NCI-H2029 treated with DMSO at 0.1 percent for 48 hours (cell line): Measurements from ENCODE around the gene CYBC1.

Experiments
- DNase-seq: peaks from one replicate; lab custom pipeline; 2025; lab: John Stamatoyannopoulos, UW

Gene CYBC1

DNA sequence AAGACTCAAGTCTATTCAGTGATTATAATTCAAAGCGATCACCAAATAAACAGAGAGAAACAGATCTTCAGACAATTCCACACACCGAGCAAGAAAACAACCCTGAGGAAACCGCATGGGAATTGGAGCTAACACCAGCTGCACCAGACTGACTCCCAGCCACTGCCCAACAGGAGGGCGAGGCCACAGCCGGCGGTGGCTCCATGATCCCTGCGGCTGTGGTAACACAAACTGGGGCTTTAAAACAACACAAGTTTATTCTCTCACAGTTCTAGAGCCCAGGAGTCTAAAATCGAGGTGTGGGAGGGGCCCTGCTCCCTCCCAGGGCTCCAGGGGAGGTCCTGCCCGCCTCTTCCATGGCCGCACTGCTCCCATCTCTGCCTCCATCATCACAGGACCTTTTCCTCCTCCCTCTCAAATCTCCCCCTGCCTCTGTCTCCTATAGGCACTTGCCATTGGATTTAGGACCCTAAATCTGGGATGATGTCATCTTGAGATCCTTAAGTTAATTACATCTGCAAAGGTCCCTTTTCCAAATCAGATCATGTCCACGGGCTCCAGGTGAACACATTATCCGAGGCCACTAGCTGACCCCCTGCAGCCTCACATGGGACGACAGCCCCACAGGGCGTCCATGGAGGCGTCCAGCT, 42.1 kb downstream of the CYBC1 start:
- no peak for DNase-seq

DNA sequence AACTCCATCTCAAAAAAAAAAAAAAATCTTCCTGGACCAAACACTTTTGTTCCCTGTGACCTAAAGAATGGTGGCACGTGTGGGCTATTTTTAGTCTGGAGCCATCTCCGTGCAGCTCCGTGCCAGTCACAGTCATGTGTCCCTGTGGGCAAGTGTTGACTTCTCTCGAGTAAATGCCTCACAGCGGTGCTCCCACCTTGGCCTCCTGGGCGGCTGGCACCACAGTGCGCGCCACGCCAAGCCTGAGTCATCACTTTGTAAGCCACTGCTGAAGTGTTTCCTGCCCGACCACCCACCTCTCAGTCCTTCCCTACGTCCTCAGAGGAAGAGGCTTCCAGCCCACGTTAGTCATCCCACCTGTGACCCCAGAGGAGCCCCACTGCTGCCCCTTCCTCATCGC, 43.3 kb downstream of the CYBC1 start:
- no peak for DNase-seq

DNA sequence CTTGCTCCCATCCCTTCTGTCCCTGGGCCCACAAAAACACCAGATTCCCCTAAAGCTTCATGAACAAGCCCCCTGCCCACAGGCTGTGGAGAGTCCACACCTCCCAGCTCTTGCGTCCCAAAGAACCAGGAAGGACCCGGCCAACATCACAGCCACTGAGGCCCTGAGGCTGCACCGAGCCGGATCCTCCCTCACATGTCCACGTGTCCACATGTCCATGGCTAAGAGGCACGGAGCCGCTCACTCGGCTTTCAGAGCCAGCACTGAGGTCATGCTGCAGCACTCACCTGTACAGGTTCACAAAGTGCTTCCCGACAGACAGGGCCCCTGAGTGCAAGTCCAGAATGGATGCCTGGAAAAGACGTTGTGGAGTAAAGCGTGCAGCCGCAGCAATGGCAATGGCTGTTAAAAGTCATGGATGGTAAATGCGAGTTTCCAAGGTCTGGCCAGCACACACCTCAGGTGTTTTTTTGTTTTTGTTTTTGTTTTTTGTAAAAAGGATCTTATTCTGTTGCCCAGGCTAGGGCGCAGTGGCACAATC, 44.4 kb downstream of the CYBC1 start:
- DNase-seq: no peak

DNA sequence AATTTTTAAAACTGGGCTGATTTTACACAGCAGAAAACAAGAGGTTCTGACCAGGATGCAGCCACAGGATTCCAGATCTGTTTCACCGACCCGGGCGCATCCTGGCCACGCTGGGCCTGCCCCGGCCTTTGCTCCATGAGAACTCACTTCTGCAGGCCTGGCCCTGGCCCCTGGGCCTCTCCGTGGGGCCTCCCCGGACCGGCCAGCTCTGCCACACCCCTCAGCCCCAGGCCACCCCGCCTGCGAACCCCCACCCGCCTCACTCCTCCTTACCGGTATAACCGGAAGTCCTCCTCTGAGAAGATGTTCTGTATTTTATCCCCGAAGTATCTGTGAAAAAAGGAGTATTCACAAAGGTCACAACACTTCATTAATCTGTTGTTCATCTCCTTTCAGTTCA, 45.5 kb downstream of the CYBC1 start:
- no peak for DNase-seq

DNA sequence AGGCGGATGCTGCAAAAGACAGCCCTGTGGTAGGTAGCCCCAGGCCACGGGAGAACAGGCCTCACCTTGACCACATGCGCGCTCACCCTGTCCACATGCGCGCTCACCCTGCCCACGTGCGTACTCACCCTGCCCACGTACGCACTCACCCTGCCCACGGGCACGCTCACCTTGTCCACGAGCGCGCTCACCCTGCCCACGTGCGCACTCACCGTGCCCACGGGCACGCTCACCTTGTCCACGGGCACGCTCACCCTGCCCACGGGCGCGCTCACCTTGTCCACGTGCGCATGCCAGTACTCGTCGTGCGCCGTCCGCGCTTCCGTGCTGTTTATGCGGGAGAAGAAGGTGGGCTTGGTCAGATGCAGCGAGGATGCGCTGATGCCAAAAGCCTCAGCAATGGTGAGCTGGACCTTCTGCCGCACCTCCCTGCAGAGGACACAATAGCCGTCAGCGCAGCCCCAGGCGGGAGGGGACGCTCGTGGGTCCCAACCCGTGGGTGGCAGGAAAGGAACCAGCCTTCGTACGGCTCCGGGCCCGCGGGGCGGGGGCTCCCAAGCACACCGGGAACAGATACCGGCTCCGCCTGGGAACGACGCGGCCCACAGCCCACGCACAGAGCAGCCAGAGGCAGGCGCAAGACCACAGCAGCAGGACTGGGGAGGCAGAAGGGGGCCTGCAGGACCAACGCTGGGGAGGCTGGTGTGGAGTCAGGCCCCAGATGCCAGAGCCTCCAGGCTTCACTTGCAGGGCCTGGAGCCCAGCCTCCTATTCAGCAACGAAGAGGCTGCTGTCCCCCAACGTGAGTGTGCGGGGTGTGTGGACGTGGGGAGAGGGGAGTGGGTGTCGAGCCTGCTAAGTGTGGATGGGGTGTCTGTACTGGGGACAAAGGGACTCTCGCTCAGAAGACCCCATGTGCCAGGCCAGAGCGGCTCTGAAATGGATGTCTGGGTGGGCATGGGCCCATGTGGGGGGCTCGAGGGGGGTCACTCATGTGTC, 46.6 kb downstream of the CYBC1 start:
- no peak for DNase-seq

DNA sequence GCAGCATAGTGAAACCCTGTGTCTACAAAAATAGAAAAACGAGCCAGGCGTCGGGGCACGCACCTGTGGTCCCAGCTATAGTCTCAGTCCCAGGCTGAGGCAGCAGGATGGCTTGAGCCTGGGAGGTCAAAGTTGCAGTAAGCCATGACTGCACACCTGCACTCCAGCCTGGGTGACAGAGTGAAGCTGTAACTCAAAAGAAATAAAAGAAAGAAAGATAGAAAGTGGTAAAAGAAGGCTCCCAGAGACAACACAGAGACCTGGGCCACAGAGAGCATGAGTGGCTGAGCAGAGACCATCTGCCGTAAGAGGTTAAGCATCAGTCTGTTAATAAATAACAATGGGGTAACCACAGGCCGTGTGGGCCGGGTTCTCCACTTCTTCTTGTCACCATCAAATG, 47.7 kb downstream of the CYBC1 start:
- DNase-seq: no peak

DNA sequence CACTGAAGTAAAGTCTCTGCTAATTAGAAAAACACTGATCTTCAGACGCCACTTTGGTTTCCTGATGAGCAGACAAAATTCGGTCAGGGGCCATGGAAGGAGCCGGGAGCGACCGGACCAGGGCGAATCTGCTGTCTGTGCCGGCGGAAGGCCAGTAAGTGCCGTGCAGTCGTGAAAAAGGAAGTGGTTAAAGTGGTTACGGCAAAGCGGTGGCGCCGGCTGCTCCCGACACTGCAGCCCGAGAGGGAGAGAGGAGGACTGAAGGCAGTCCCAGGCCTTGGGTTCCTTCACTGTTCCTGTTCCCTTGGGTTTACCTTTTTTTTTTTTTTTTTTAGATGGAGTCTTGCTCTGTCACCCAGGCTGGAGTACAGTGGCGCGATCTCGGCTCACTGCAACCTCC, 49.7 kb downstream of the CYBC1 start:
- DNase-seq: no peak

DNA sequence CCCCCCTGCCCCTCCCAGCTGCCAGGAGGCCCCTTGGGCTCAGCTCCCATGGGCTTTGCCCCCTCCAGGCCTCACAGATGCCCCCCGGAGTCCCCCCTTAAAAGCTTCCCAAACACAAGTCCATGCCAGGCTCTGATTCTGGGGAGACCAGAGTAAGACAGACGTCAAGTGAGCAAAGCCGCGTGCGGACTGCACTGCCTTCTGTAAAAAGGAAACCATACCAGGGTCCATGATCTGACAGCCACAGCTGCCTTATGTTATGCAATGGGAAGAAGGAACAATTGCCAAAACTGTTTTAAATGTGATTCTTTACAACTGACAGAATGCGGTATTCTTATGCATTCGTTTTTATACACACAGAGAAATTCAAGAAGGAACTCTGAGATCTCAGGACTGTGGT, 50.3 kb downstream of the CYBC1 start:
- DNase-seq: no peak

DNA sequence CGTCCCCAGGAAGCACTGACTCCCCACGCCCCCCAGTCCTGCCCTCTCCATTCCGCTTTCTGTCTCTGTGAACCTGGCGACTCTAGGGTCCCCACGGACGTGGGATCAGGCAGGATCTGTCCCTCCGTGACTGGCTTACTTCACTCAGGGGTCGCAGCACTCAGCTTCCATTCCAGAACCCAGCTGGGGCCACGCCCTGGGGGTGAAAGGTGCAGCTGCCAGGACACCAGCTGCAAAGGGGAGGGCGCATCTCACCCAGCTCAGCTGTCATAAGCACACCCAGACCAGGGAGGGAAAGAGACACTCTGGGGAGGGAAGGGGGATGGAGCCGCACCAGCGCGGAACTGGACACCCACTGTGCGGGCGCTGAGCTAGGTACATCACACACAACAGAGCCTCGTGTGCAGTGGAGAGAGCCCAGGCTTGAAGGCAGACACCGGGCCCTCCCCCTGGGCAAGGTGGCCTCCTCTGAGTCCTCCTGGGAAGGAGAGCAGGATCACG, 50.9 kb downstream of the CYBC1 start:
- no peak for DNase-seq

DNA sequence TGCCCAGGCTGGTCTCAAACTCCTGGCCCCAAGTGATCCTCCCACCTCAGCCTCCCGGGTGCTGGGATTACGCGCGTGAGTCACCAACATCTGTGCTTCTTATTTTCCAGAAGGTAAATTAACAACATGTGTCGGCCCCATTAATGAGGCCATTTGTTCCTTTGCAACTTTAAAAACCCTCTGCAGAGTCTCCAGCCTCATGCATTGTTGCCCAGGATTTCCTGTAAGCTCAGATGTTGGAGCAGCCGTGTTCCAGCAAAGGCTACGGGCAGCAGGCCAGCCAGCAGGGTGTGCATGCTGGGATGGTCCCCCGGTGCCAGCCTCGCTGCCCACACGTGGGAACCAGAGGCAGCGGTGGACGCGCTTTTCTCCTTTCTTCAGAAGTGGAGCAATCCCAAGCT, 51.5 kb downstream of the CYBC1 start:
- DNase-seq: no peak

DNA sequence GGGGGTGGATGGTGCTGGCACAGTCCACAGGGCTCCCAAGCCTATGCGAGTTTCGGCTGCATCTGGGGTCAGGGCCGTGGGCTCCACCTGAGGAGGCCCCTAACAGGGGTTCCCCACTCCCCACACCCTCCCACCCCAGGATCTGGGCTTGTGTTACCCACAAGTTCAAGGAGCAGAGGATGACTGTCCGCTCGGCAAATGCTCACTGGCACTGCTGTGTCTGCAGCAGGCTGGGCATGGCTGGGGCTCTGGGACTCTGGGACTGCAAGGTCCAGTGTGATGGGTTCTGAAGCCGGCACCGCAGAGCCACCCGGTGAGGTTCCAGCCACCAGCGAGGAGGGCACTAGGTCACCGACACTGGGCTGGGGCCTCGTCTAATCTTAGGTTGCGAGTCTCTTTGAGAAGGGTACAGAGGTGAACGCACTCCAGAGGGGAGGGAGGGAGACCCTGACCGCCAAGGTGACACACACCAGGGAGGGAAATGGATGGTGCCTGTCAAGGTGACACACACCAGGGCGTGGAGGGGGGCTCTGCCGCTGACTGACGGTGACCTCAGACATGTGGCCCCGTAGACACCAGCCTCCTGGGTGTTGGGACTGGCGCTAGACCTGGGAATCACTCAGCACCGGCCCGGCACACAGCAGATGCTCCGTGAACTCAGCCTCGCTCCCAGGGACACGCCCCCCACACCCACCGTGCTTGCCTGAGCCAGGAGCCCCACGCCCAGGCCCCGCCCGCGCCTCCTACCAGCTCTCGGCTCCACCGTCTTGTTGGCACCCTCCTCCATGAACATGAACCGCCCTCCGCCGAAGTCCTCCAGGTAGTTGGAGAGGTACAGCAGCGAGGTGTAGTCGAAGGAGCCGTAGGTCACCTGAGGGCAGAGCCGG, 52.9 kb downstream of the CYBC1 start:
- DNase-seq: no peak

DNA sequence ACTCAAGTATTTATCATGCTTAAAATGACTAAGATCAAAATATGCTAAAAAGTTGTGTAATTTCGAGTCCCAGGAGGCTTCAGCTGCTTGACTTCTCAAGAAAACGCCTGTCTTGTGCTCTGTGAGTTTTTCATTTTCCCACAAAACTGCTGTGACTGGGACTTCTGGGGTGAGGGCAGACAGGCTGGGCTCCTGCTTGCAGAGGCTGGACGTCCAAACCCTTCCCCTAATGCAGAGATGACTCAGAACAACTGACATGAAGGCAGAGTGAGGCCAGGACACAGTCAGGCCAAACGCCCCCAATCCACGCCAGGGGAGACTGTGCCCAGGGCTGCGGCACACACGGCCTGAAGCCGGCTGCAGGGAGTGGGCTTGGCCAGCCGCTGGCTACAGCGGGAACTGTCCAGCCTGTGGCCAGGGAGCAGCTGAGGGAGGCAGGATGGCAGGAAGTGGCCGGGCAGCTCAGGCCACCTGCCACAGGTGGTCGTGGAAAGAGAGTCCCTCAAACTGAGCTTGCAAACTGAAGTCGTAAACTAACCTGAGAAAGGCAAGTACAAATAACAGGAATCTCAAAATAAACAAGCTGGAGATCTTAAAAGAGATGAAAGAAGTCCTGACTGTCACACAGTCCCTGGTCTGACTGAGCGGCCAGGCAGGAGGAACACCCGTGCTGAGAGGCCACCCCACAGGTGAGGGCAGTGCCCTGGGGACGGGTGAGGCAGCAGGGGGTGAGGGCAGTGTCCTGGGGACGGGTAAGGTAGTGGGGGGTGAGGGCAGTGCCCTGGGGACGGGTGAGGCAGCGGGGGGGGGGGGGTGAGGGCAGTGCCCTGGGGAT, 53.7 kb downstream of the CYBC1 start:
- no peak for DNase-seq

DNA sequence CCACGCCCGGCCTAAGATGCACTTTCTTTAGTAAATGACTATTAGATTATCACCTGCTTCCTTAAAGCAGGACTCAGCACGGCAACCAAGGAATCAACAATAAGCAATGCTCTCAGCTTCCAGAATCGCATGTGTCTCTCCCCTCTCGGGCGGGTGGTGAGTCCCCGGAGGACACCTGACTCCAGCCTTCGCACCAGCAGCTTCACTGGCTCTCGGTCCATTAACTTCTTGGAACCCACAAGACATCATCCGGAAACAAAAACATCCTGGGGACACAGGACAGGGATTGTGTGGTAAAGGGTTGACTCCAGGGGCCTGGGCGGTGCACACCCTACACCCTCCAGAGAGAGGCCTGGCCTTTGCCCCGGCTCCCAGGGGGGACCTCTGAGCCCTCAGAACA, 56.3 kb downstream of the CYBC1 start:
- no peak for DNase-seq

DNA sequence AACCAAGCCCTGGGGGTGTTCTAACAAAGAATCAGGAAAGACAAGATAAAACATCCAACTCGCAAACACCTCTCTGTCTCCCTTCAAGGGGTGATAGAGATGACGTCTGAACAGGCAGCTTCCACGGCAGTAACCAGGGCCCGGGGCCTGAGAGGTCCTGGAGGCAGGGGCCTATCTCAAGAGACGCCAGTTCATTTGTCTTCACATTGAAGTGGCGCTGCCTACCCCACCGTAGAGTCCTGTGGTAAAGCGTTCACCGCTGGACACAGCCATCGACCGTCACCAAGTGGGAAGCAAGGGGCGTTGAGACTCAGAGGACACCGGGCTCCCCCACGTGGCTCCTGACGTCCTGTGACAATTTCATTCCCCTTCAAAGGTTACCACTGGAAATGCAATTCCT, 57.6 kb downstream of the CYBC1 start:
- DNase-seq: no peak
